ENCODE data around the gene CMTM4. TPM values are rescaled to one million over a fixed set of nuclear protein-coding genes. Genes with fewer than 3 reads are reported as not detected.

Gene CMTM4
- total RNA-seq, 1 donor from 2014 or later, result 11.3 TPM

GRCh38 chr16:66649636-66650205, 46.8 kb downstream of the CMTM4 start:
- H3K36me3 ChIP-seq, result no peaks in the 10 kb centered on the region
- TF ChIP-seq, protein P1, sequence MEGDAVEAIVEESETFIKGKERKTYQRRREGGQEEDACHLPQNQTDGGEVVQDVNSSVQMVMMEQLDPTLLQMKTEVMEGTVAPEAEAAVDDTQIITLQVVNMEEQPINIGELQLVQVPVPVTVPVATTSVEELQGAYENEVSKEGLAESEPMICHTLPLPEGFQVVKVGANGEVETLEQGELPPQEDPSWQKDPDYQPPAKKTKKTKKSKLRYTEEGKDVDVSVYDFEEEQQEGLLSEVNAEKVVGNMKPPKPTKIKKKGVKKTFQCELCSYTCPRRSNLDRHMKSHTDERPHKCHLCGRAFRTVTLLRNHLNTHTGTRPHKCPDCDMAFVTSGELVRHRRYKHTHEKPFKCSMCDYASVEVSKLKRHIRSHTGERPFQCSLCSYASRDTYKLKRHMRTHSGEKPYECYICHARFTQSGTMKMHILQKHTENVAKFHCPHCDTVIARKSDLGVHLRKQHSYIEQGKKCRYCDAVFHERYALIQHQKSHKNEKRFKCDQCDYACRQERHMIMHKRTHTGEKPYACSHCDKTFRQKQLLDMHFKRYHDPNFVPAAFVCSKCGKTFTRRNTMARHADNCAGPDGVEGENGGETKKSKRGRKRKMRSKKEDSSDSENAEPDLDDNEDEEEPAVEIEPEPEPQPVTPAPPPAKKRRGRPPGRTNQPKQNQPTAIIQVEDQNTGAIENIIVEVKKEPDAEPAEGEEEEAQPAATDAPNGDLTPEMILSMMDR (IDR thresholded peaks at IDR 0.05; ENCODE audit: borderline replicate concordance), result no peak
- DNase-seq, result no peak
- no peaks in the 10 kb centered on the region for H3K27me3 ChIP-seq (ENCODE audit: low read depth)
- intact Hi-C loops (cut with micrococcal nuclease), result no loop called here
- H3K9me3 ChIP-seq (replicated peaks), result no peaks in the 10 kb centered on the region
- no peak overlapping the region for H3K4me3 ChIP-seq
- peaks cover 16% of the 10 kb centered on the region for H3K4me1 ChIP-seq
- no peak overlapping the region for H3K27ac ChIP-seq (replicated peaks)

- H3K36me3 ChIP-seq, result no peaks in the 10 kb centered on the region
- H3K9me3 ChIP-seq (replicated peaks), result no peaks in the 10 kb centered on the region
- peaks cover 16% of the 10 kb centered on the region for H3K4me1 ChIP-seq
- H3K4me3 ChIP-seq, result no peak overlapping the region
- TF ChIP-seq, protein P1 (IDR thresholded peaks at IDR 0.05; ENCODE audit: borderline replicate concordance), result no peak
- H3K27ac ChIP-seq (replicated peaks), result no peak overlapping the region
- DNase-seq, result no peak
- intact Hi-C loops (cut with micrococcal nuclease), result no loop called here
- H3K27me3 ChIP-seq (ENCODE audit: low read depth), result no peaks in the 10 kb centered on the region
These were observed 47.4 kb downstream of the CMTM4 start for GRCh38 chr16:66649167-66649566.

DNA sequence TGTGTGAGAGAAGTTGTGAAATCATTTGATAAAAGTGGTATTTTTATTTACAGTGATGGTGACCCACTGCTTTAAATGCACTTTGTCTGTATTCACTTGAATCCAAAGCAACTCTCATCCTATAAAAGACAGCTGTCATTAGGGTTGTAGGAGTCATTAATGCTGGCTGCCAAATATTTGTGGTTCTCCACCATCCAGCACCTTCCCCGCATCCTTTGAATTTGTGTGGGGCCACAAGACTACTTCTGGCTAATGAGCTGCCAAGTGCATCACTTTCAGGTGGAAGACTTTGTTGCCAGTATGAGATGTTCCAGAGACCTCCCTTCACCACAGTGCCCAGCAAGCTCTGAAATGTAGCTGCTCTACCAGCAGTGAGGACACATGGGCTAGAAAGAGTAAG, 48.7 kb downstream of the CMTM4 start:
- Histone ChIP-seq H3K9me3 (replicated peaks) (no peaks in the 10 kb centered on the region), H3K36me3 (no peaks in the 10 kb centered on the region), H3K27ac (replicated peaks) (no peak overlapping the region), H3K27me3 (ENCODE audit: low read depth) (no peaks in the 10 kb centered on the region), H3K4me1 (peaks cover 13% of the 10 kb centered on the region), H3K4me3 (no peak overlapping the region)
- no peak for DNase-seq
- intact Hi-C loops (cut with micrococcal nuclease), result no loop called here
- TF ChIP-seq, protein P1 (IDR thresholded peaks at IDR 0.05; ENCODE audit: borderline replicate concordance), result no peak

- Histone ChIP-seq H3K4me3 (no peak overlapping the region), H3K27me3 (ENCODE audit: low read depth) (no peaks in the 10 kb centered on the region), H3K4me1 (no peaks in the 10 kb centered on the region), H3K36me3 (no peaks in the 10 kb centered on the region), H3K27ac (replicated peaks) (no peak overlapping the region), H3K9me3 (replicated peaks) (no peaks in the 10 kb centered on the region)
- TF ChIP-seq, protein P1 (IDR thresholded peaks at IDR 0.05; ENCODE audit: borderline replicate concordance), result no peak
- intact Hi-C loops (cut with micrococcal nuclease), result no loop called here
- no peak for DNase-seq
These were observed 55.2 kb downstream of the CMTM4 start for GRCh38 chr16:66641387-66641786.

- Histone ChIP-seq H3K4me3 (no peak overlapping the region), H3K27me3 (ENCODE audit: low read depth) (no peaks in the 10 kb centered on the region), H3K4me1 (no peaks in the 10 kb centered on the region), H3K27ac (replicated peaks) (no peak overlapping the region), H3K36me3 (no peaks in the 10 kb centered on the region), H3K9me3 (replicated peaks) (no peaks in the 10 kb centered on the region)
- no peak for DNase-seq
- TF ChIP-seq, protein P1 (IDR thresholded peaks at IDR 0.05; ENCODE audit: borderline replicate concordance), result no peak
- intact Hi-C loops (cut with micrococcal nuclease), result no loop called here
These were observed 55.7 kb downstream of the CMTM4 start for GRCh38 chr16:66640724-66641314.

Measured in left ventricle myocardium inferior (tissue), 1 donor.